ENCODE results near the gene ABCC5.
A peak's percentile ranks its signal among the peaks of the same experiment; 100 is the strongest.
"Not testable (repeated sequence)": the region's sequence is repeated elsewhere in the genome, so short reads cannot be mapped to it uniquely, and the experiment has no call there.

Gene ABCC5

DNA sequence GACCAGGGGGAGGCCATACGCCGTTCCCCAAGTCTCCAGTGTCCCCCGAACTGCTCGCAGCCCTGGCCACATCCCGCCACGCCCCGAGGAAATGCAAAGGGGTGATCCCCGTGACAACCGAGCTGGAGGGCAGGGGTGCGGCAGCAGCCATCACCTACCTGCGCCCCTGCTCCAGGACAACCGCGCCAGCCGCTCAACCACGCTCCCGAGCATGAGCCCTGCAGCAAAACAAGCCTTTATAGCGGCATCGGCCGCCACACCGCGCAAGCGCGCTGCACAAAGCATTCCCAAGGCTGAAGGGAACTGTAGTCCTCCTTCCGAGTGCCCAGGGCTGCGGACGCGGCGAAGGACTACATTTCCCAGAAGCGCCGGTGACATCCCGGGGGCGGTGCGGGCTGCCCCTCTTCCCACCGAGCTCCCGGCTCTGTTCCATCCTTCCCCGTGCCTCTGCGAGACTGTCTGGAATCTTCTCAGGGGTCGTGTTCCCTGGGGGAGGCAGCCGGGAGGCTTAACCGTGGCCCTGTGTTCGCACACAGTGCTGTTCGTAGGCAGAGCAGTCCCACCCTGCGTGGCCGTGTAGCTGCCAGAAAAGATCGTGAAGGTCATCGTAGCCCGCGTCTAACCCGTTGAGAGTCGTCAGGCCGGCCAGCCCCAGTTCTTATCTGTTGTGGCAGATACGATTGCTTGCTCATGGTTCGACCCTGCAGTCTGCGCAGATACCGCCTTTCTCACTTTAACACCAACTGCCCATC is at the start of gene ABCC5:
Gene ABCC5 (minus strand): TSS at position 213 of the 752 bp plus-strand sequence. CDS start 3,492 bp downstream, outside the sequence.
- H3K4me3 ChIP-seq (ENCODE audit: low read depth, low read length): peak within 1 kb of the TSS; percentile 98

DNA sequence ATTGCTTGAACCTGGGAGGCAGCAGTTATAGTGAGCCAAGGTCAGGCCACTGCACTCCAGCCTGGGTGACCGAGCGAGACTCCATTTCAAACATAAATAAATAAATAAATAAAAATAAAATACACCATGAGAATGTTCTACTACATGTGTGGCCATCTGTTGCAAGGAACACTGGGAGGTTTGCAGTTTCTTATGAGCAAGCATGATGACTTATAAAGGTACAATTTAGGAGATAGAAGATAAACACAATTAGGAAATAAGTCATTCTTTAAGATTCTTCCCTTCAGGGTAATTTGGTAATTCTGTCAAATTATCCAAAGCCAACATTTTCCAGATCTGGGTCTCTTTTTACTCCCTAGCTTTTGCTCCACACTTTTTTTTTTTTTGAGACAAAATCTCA is 48.5 kb upstream of the ABCC5 start:
- no peak overlapping the region for H3K4me3 ChIP-seq (ENCODE audit: low read depth, low read length)

DNA sequence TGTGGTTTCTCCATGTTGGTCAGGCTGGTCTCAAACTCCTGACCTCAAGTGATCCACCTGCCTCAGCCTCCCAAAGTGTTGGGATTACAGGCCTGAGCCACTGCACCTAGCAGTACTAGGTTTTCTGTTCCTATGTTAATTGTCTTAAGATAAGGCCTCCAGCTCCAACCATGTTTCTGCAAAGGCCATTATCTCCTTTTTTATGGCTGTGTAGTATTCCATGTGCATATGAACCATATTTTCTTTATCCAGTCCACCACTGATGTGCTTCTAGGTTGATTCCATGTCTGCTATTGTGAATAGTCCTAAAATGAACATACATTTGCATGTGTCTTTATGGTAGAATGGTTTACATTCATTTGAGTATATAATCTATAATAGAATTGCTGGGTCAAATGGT is 45.0 kb upstream of the ABCC5 start:
- H3K4me3 ChIP-seq (ENCODE audit: low read depth, low read length): no peak overlapping the region

DNA sequence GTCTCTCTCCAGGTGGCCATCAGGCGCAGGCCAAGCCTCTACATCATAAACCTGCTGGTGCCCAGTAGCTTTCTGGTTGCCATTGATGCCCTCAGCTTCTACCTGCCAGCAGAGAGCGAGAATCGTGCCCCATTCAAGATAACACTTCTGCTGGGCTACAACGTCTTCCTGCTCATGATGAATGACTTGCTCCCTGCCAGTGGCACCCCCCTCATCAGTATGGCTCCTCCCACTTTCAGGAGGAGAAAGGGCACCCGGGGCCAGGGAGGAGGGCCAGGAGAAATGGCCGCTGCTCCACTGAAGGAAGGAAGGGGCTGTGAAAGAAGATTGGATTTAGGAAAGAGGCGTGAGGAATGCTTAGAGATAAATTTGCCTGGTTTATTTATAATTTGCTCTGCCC is 41.7 kb upstream of the ABCC5 start:
- H3K4me3 ChIP-seq (ENCODE audit: low read depth, low read length): no peak overlapping the region

DNA sequence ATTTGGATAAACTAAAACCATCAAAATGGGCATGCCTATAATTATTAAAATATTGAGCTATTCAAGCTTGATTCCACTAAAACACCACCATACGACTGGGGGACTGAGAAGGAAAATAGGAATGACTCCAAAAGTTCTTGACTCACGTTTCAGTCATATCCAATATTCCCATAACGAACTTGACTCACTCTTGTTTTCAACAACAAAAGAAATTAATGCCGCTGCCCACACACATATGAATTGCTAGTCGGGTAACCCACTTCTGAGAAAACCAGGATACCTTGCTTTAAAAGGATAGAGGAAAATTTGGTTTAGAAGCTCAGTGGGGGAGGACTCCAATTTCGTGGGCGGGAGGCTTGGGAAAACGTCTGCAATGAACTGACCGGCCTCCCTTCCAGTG is 40.3 kb upstream of the ABCC5 start:
- no peak overlapping the region for H3K4me3 ChIP-seq (ENCODE audit: low read depth, low read length)

DNA sequence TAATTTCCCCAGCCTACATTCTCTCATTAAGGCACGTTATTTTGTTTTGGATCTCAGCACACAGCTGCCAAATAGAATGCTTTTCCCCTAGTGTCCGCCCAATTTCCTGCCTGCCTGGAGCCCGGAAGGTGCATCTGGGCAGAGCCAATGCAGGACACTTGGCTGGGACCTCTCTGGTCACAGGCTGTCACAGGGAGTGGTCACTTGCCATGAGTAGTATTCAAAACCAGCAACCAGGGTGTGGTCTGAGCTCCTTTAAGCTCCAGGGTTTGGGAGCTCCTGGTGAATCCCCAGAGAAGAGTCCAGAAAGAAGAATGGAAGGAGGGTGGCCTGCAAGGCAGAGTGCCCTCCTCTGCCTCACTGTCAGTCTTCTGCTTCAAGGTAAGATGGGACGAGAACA is 35.1 kb upstream of the ABCC5 start, which contains the start of gene HTR3C:
Gene HTR3C (plus strand): TSS at position 281 of the 400 bp plus-strand sequence. CDS start 34 bp downstream, at position 315.
- H3K4me3 ChIP-seq (ENCODE audit: low read depth, low read length): no peak within 1 kb of the TSS

DNA sequence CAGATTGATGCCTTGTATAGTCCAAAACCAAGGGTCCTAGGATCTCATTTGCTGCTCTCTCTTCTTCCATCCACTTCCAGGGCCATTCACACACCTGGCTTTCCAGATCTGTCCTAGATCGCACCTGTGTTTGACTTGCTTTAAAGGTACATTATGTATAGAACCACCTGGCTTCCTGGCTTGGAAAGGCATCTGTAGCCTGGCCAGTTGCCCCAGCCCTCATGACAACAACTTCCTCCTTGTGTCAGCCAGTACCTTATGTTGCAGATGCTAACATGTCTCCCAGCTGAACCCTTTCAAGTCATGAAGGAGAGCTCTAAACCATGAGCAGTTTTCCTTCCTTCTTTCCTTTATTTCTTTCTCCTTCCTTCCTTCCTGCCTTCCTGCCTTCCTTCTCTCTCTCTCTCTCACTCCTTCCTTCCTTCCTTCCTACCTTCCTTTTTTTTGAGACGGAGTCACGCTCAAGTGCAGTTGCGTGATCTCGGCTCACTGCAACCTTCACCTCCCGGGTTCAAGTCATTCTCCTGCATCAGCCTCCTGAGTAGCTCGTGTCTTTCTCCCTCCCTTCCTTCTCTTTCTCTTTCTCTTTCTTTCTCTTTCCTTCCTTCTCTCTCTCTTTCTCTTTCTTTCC is 32.6 kb upstream of the ABCC5 start:
- no peak overlapping the region for H3K4me3 ChIP-seq (ENCODE audit: low read depth, low read length)

DNA sequence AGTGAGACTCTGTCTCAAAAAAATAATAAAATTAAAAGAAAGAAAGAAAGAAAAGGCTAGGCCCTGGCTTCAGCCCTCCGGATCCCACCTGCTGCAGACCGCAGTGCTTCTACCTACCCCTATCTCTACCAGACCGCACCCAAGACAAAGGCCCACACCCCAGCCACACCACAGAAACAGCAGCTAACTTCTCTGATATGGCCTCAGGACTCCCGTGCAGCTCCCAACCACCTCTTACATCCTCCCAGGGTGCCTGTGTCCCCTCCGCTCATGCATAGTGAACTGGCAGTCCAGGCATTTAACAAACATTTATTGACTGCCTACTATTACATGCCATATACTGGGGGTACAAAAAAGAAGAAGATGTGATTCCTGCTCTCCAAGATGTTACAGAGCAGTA is 28.3 kb upstream of the ABCC5 start:
- H3K4me3 ChIP-seq (ENCODE audit: low read depth, low read length): no peak overlapping the region

DNA sequence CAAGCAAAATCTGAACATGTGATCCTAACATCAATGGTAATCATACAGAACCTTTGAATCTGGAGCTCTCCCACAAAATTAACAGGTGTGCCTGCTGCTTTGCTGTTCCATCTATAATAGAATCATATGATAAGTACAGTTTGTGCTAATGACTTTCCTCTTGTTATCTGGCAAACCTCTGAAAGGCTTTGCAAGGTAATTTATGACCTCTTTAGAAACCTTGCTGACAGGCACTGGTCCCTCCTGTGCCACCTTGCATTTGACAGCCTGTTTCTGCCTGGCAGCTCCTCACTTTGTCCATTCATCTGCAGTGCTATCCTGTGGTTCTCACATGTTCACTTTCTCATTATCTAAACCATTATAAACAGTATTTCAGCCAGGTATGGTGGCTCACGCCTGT is 24.9 kb upstream of the ABCC5 start:
- H3K4me3 ChIP-seq (ENCODE audit: low read depth, low read length): no peak overlapping the region

DNA sequence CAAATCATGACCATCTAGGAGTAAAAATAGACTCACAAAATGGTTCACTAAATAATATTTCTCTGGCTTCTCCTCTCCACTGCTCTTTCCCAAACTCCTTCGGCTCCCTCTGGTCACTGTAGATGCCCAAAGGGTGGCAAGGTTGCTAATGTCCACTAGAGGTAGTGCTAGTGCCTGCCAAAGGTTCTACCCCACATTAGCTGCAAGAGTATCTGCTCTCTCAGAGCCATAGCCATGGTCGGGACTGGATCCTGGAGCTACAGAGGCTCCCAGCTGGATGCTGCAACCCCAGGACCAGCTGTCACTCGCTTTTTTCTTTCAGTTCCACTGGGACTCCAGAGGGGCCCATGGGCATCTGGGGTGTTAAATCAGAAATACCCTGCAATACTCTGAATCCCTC is 22.3 kb upstream of the ABCC5 start:
- no peak overlapping the region for H3K4me3 ChIP-seq (ENCODE audit: low read depth, low read length)

DNA sequence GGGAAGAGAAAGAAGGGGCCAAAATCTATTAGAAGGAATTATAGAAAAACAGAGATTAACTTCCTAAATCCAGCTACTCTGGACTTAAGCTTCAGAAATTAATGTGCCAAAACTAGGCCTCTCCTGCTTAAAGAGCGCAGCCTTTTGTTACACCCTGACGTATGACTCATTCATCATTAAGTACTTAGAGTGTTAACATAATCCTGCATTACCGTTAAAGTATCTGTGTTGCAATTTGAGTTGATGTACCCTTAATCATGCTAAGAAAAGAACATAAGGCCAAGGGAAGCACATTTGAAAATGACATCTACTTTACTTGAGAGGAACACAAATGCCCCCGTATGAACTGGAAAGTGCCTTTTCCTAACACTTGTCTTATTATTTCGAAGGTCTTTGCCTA is 21.7 kb upstream of the ABCC5 start:
- no peak overlapping the region for H3K4me3 ChIP-seq (ENCODE audit: low read depth, low read length)

DNA sequence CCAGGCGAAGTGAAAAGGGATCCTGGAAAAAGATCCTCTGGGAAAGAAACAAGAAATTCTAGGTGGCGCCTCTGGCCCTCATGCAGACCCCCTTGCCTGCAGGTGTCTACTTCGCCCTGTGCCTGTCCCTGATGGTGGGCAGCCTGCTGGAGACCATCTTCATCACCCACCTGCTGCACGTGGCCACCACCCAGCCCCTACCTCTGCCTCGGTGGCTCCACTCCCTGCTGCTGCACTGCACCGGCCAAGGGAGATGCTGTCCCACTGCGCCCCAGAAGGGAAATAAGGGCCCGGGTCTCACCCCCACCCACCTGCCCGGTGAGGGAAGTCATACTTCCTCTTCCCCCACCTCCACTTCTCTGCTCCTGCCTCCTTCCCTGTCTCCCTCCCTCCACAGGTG is 20.6 kb upstream of the ABCC5 start:
- H3K4me3 ChIP-seq (ENCODE audit: low read depth, low read length): not testable (repeated sequence)

DNA sequence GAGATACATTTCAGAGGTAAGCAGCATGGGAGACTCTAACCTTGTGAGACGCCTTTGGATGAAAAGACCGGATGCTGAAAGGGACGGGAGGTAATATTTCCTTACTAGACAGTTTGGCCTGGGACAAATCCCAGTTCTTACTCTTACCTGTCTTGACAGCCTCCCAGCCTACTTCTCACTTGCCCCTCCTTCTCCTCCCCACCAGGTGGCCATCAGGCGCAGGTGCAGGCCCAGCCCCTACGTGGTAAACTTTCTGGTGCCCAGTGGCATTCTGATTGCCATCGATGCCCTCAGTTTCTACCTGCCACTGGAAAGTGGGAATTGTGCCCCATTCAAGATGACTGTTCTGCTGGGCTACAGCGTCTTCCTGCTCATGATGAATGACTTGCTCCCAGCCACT is 20.1 kb upstream of the ABCC5 start:
- H3K4me3 ChIP-seq (ENCODE audit: low read depth, low read length): no peak overlapping the region

DNA sequence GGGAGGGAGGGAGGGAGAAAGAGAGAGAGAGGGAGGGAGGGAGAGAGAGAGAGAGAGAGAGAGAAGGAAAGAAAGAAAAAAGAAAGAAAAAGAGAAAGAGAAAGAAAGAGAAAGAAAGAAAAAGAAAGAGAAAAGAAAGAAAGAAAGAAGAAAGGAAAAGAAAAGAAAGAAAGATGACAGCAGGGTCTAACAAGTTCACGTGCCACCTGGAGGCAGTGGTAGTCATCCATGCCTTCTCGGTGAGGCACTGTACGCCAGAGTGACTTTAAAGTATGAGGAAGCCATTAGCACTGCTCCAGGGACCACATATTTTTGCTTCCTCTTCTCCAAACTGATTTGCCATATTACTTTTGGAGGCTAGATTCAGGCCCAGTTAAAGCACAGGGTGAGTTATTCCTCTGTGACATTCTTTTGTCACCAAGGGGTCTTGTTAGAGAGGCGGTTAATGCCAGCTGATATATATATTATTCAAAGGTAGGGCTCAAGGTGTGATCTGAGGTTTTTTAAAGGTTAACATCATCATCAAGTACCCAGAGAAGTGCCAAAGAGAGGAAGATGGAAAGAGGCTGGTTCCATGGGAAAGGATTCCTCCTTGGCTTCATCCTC is 13.6 kb upstream of the ABCC5 start, which contains the start of gene HTR3D:
Gene HTR3D (plus strand): TSS at position 556 of the 606 bp plus-strand sequence. CDS start 0 bp downstream, at position 556.
- H3K4me3 ChIP-seq (ENCODE audit: low read depth, low read length): no peak within 1 kb of the TSS

DNA sequence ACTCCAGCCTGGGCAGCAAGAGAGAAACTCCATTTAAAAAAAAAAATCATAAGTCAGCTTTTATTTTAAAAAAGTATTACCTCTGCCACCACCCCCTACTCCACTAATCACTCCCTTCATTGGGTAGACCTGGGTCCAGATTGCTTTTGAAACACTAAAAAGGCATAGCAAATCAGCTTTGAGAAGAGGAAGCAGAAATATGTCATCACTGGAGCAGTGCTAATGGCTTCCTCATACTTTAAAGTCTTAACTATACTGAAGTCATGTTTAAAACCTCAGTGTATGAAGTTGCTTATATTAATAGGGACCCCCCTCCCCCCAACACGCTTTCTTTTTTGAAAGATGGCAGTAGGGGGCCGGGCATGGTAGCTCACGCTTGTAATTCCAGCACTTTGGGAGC is 12.9 kb upstream of the ABCC5 start:
- H3K4me3 ChIP-seq (ENCODE audit: low read depth, low read length): no peak overlapping the region

DNA sequence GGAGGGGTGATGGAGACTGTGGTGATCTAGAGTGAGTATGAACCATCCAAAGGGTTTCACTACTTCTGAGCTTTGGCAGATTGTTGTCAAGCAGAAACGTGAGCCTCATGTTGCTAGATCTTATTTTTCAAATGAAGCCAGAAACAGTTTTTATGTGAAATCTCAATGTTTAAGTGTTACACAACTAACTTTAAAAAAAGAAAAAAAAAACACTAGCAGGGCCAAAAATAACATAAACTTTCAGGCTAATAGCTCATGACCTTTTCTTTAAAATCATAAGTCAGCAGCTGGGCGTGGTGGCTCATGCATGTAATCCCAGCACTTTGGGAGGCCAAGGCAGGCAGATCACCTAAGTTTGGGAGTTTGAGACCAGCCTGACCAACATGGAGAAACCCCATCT is 11.8 kb upstream of the ABCC5 start:
- no peak overlapping the region for H3K4me3 ChIP-seq (ENCODE audit: low read depth, low read length)

DNA sequence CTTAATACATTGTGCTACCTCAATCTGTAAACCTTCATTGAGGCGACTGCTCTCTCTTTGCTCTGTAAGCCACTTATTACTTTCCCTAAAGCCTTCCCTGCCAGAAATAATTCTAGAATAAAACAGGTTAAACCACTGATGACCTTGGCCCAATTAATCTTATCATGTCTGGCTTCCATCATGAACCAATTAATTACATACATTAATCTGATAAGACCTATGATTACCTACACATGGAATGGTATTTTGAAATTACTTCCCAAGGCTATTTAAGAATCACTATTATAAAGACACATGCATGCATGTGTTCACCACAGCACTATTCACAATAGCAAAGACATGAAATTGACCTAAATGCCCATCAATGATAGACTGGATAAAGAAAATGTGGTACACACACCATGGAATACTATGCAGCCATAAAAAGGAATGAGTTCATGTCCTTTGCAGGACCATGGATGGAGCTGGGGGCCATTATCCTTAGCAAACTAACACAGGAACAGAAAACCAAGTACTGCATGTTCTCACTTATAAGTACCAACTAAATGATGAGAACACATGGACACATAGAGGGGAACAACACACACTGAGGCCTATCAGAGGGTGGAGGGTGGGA is 10.7 kb upstream of the ABCC5 start:
- H3K4me3 ChIP-seq (ENCODE audit: low read depth, low read length): not testable (repeated sequence)

DNA sequence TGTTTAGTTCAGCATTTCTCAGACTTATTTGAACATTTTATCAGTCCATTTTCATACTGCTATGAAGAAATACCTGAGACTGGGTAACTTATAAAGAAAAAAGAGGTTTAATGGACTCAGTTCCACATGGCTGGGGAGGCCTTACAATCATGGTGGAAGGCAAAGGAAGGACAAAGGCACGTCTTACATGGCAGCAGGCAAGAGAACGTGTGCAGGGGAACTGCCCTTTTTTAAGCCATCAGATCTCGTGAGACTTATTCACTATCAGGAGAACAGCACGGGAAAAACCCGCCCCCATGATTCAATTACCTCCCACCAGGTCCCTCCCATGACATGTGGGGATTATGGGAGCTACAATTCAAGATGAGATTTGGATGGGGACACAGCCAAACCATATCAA is 7.6 kb upstream of the ABCC5 start:
- not testable (repeated sequence) for H3K4me3 ChIP-seq (ENCODE audit: low read depth, low read length)

DNA sequence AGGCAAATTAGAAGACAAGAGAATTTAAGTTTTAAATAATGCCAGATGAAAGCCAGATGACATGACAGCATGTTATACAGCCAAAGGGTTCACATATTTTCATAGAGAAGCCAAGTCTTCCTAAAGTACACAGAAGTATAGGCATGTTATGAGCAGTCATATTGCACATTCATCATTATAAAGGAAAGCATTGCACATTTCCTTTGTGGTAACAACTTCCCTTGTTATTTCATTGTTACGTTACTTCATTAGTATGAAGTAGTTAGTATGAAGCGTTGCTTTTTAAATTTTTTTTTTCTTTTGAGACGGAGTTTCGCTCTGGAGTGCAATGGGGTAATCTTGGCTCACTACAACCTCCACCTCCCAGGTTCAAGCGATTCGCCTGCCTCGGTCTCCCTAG is 4.6 kb upstream of the ABCC5 start:
- H3K4me3 ChIP-seq (ENCODE audit: low read depth, low read length): no peak overlapping the region

DNA sequence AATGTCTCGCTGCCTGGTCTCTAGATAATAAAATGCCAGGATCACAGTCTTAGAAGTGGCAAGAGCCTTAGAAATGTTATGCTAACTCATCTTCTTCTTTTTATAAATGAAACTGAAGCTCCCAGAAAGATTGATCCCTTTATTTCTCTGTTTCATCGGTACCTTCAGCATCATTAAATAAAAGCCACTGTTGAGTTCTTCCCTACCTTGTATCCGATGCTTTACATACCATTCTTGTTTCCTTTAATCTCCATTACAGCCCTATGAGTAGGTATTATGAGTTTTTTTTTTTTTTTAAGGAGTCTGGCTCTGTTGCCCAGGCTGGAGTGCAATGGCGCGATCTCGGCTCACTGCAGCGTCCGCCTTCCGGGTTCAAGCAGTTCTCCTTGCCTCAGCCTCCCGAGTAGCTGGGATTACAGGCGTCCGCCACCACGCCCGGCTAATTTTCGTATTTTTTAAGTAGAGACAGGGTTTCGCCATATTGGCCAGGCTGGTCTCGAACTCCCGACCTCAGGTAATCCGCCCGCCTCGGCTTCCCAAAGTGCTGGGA is 815 bp upstream of the ABCC5 start:
- H3K4me3 ChIP-seq (ENCODE audit: low read depth, low read length): peak overlapping the region; percentile 98
